Right lobe of liver (tissue), 4 donors: Measurements from ENCODE around the gene KCNMA1.

Experiments used
- CTCF ChIP-seq, 4 donors: fragments of 200-600 bp in 3 of 4; fragments of 450-650 bp in 1 of 4; IDR thresholded peaks; one replicate each; pipeline versions ENCODE4 v1.5.1 to v1.8.0; 2016 to 2022; ENCODE audit warnings: antibody characterized with exemption in 4 of 4, mild to moderate bottlenecking in 2 of 4
- POLR2A ChIP-seq: fragments of 450-650 bp; IDR thresholded peaks from one replicate; pipeline ENCODE4 v1.6.1; 2017; ENCODE audit warnings: antibody characterized with exemption, mild to moderate bottlenecking
- donor health status: DM: no; HTN: no; CAD: no.
- donor health status: DM: no; HTN: no; CAD: no.
- donor health status: DM: no; HTN: yes; CAD: no.

- TF ChIP-seq CTCF (IDR thresholded peaks at IDR 0.05) = no peak
- no peak for TF ChIP-seq POLR2A
Measured at GRCh38 chr10:76990561-76990960, 647.0 kb downstream of the KCNMA1 start.
